ENCODE results near the gene PARD3. TPM values are rescaled to one million over a fixed set of nuclear protein-coding genes. Genes with fewer than 3 reads are reported as not detected.
A peak's percentile ranks its signal among the peaks of the same experiment; 100 is the strongest.

The PARD3 gene
- total RNA-seq, 2 donors from 2014 or later = 32.0 to 61.9 TPM

- Histone ChIP-seq H3K27me3 (replicated peaks; ENCODE audit: insufficient read depth) (no peaks in the 10 kb centered on the region), H3K9me3 (no peaks in the 10 kb centered on the region), H3K36me3 (no peaks in the 10 kb centered on the region), H3K4me3 (no peak overlapping the region), H3K4me1 (replicated peaks) (peaks cover 7% of the 10 kb centered on the region), H3K27ac (peak overlapping the region in 1 of 2 donors; percentile 4)
- intact Hi-C loops (cut with DNase I) = loop anchor here (5.0 to 10.0 kb wide), 3 partner anchors 37 to 194 kb away; no protein-coding TSS in a partner anchor
- TF ChIP-seq CTCF (IDR thresholded peaks at IDR 0.05) (no peak), POLR2A (IDR thresholded peaks at IDR 0.05) (no peak), POLR2AphosphoS5 (IDR thresholded peaks at IDR 0.05) (no peak)
- DNase-seq (ENCODE audit: low spot score) = no peak
- 28% methylated on average over 5 of the region's 5 CpGs for WGBS
Measured at GRCh38 chr10:34740321-34740720, 74.8 kb downstream of the PARD3 start.

- Histone ChIP-seq H3K4me1 (replicated peaks) (peaks cover 7% of the 10 kb centered on the region), H3K36me3 (no peaks in the 10 kb centered on the region), H3K27ac (peak overlapping the region in 1 of 2 donors; percentile 4), H3K9me3 (no peaks in the 10 kb centered on the region), H3K27me3 (replicated peaks; ENCODE audit: insufficient read depth) (no peaks in the 10 kb centered on the region), H3K4me3 (no peak overlapping the region)
- whole genome bisulfite sequencing = 5% methylated on average over 9 of the region's 9 CpGs
- TF ChIP-seq POLR2A (IDR thresholded peaks at IDR 0.05) (no peak), POLR2AphosphoS5 (IDR thresholded peaks at IDR 0.05) (peak; percentile 67)
- DNase-seq (ENCODE audit: low spot score) = peak; percentile 36
- intact Hi-C loops (cut with DNase I) = loop anchor here (5.0 to 10.0 kb wide), 3 partner anchors 37 to 195 kb away; no protein-coding TSS in a partner anchor
Measured at GRCh38 chr10:34739915-34740314, 75.2 kb downstream of the PARD3 start.

- H3K27ac ChIP-seq = no peak overlapping the region
- DNase-seq (ENCODE audit: low spot score) = no peak
Measured at GRCh38 chr10:34737772-34738169, 77.3 kb downstream of the PARD3 start.

GRCh38 chr10:34736976-34737771 is 77.9 kb downstream of the PARD3 start:
- Histone ChIP-seq H3K4me1 (replicated peaks) (no peaks in the 10 kb centered on the region), H3K9me3 (no peaks in the 10 kb centered on the region), H3K27me3 (replicated peaks; ENCODE audit: insufficient read depth) (no peaks in the 10 kb centered on the region), H3K27ac (no peak overlapping the region), H3K36me3 (no peaks in the 10 kb centered on the region), H3K4me3 (no peak overlapping the region)
- intact Hi-C loops (cut with DNase I) = no loop called here
- WGBS = 83% methylated on average over 12 of the region's 12 CpGs
- no peak for DNase-seq (ENCODE audit: low spot score)
- no peak for TF ChIP-seq POLR2A (IDR thresholded peaks at IDR 0.05)
- TF ChIP-seq POLR2AphosphoS5 (IDR thresholded peaks at IDR 0.05) = no peak
- TF ChIP-seq CTCF (IDR thresholded peaks at IDR 0.05) = no peak

More at GRCh38 chr10:34737772-34738169, 77.3 kb downstream of the PARD3 start:
- Histone ChIP-seq H3K4me1 (replicated peaks) (no peaks in the 10 kb centered on the region), H3K36me3 (no peaks in the 10 kb centered on the region), H3K27me3 (replicated peaks; ENCODE audit: insufficient read depth) (no peaks in the 10 kb centered on the region), H3K9me3 (no peaks in the 10 kb centered on the region), H3K4me3 (no peak overlapping the region)
- intact Hi-C loops (cut with DNase I) = no loop called here
- no peak for TF ChIP-seq CTCF (IDR thresholded peaks at IDR 0.05)
- TF ChIP-seq POLR2A (IDR thresholded peaks at IDR 0.05) = no peak
- TF ChIP-seq POLR2AphosphoS5 (IDR thresholded peaks at IDR 0.05) = no peak
- 98% methylated on average over 7 of the region's 7 CpGs for WGBS

GRCh38 chr10:34734918-34735317 is 80.2 kb downstream of the PARD3 start:
- Histone ChIP-seq H3K36me3 (no peaks in the 10 kb centered on the region), H3K4me3 (no peak overlapping the region), H3K27ac (no peak overlapping the region), H3K27me3 (replicated peaks; ENCODE audit: insufficient read depth) (no peaks in the 10 kb centered on the region), H3K9me3 (no peaks in the 10 kb centered on the region), H3K4me1 (replicated peaks) (no peaks in the 10 kb centered on the region)
- intact Hi-C loops (cut with DNase I) = no loop called here
- TF ChIP-seq POLR2AphosphoS5 (IDR thresholded peaks at IDR 0.05) = no peak
- WGBS = 87% methylated on average over 3 of the region's 3 CpGs
- DNase-seq (ENCODE audit: low spot score) = no peak

GRCh38 chr10:34732926-34733325 is 82.2 kb downstream of the PARD3 start:
- no peak for DNase-seq (ENCODE audit: low spot score)
- 82% methylated on average over 4 of the region's 4 CpGs for WGBS
- no peaks in the 10 kb centered on the region for H3K36me3 ChIP-seq
- no peak overlapping the region for H3K27ac ChIP-seq
- no peak overlapping the region for H3K4me3 ChIP-seq
- H3K9me3 ChIP-seq = no peaks in the 10 kb centered on the region
- no peak for TF ChIP-seq POLR2AphosphoS5 (IDR thresholded peaks at IDR 0.05)
- TF ChIP-seq POLR2A (IDR thresholded peaks at IDR 0.05) = no peak
- no peak for TF ChIP-seq CTCF (IDR thresholded peaks at IDR 0.05)
- H3K4me1 ChIP-seq (replicated peaks) = no peaks in the 10 kb centered on the region
- intact Hi-C loops (cut with DNase I) = no loop called here
- H3K27me3 ChIP-seq (replicated peaks; ENCODE audit: insufficient read depth) = no peaks in the 10 kb centered on the region
